Ovary (tissue), 3 donors: ENCODE data around the gene UBE2V1.

Experiments
- POLR2A ChIP-seq: fragments of 450-650 bp; IDR thresholded peaks from one replicate; pipeline ENCODE4 v1.6.1; 2017; ENCODE audit warnings: antibody characterized with exemption, mild to moderate bottlenecking, moderate library complexity
- TF ChIP-seq, protein P1 (sequence below), 3 donors: fragments of 450-650 bp in 2 of 3; fragments of 200-600 bp in 1 of 3; IDR thresholded peaks; one replicate each; pipeline versions ENCODE4 v1.5.1 to v1.8.0; 2016 to 2022; ENCODE audit warnings: antibody characterized with exemption in 3 of 3, mild to moderate bottlenecking in 1 of 3
- donor health status: DM: no; HTN: no; CAD: no.

DNA sequence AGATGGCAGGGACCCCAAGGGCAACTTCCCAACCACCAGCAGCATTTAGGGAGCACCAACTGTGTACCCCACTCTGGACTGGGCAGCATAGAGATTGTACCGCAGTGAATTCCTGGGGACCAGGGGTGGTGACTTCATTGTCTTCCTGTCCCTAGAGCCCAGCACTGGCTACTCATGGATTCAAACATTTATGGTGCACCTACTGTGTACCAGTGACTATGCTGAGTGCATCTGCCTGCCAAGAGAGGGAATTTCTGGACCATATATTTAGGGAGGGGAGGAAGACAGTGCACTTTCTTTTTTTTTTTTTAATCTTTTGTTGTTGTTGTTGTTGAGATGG is 55.3 kb downstream of the UBE2V1 start:
- TF ChIP-seq, protein P1, sequence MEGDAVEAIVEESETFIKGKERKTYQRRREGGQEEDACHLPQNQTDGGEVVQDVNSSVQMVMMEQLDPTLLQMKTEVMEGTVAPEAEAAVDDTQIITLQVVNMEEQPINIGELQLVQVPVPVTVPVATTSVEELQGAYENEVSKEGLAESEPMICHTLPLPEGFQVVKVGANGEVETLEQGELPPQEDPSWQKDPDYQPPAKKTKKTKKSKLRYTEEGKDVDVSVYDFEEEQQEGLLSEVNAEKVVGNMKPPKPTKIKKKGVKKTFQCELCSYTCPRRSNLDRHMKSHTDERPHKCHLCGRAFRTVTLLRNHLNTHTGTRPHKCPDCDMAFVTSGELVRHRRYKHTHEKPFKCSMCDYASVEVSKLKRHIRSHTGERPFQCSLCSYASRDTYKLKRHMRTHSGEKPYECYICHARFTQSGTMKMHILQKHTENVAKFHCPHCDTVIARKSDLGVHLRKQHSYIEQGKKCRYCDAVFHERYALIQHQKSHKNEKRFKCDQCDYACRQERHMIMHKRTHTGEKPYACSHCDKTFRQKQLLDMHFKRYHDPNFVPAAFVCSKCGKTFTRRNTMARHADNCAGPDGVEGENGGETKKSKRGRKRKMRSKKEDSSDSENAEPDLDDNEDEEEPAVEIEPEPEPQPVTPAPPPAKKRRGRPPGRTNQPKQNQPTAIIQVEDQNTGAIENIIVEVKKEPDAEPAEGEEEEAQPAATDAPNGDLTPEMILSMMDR (IDR thresholded peaks at IDR 0.05) = no peak
- no peak for TF ChIP-seq POLR2A
